Natural killer cell (primary cell): ENCODE measurements around the gene ITPKB. TPM values are rescaled to one million over a fixed set of nuclear protein-coding genes. Genes with fewer than 3 reads are reported as not detected.

Source experiments
- ATAC-seq, 3 donors: fragments of 150-1000 bp in 2 of 3; fragments of 200-7000 bp in 1 of 3; cut with Tn5 transposase; 1 replicate in 1 of 3; 2 replicates in 2 of 3; pipeline ENCODE4 v1.10.0; 2021; ENCODE audit warnings: mild to moderate bottlenecking in 2 of 3, moderate library complexity in 2 of 3
- DNase-seq, 2 donors: peaks; one replicate each; pipeline versions ENCODE4 v3.0.0 to v3.0.0-alpha.2; 2013 to 2021; ENCODE audit warnings: mixed read lengths in 1 of 2
- H3K27ac ChIP-seq: one replicate; pipeline ENCODE4 v1.5.1; 2013; ENCODE audit warnings: mild to moderate bottlenecking, low read length
- H3K27me3 ChIP-seq: one replicate; pipeline ENCODE4 v1.6.1; 2013; ENCODE audit warnings: low read length; ENCODE audit not compliant: control insufficient read depth, insufficient read depth
- H3K36me3 ChIP-seq: one replicate; pipeline ENCODE4 v1.6.1; 2013; ENCODE audit warnings: low read length; ENCODE audit not compliant: control insufficient read depth, insufficient read depth
- H3K4me1 ChIP-seq: one replicate; pipeline ENCODE4 v1.6.1; 2013; ENCODE audit warnings: low read length; ENCODE audit not compliant: control insufficient read depth, insufficient read depth
- H3K4me3 ChIP-seq: one replicate; pipeline ENCODE4 v1.5.1; 2013; ENCODE audit warnings: low read length
- H3K9me3 ChIP-seq: one replicate; pipeline ENCODE4 v1.6.1; 2013; ENCODE audit warnings: low read length; ENCODE audit not compliant: control insufficient read depth, insufficient read depth
- H3K27ac Mint-ChIP-seq, 2 donors: one replicate each; pipeline ENCODE4 v1.8.0; 2022; ENCODE audit warnings: mild to moderate bottlenecking in 2 of 2, mixed read lengths in 2 of 2, moderate library complexity in 1 of 2
- H3K27me3 Mint-ChIP-seq, 2 donors: one replicate each; pipeline ENCODE4 v1.8.0; 2022; ENCODE audit warnings: low read depth in 2 of 2, mixed read lengths in 2 of 2
- H3K36me3 Mint-ChIP-seq: one replicate; pipeline ENCODE4 v1.8.0; 2022; ENCODE audit warnings: mixed read lengths
- H3K4me1 Mint-ChIP-seq, 2 donors: one replicate each; pipeline ENCODE4 v1.8.0; 2022; ENCODE audit warnings: mixed read lengths in 2 of 2
- H3K4me3 Mint-ChIP-seq: one replicate; pipeline ENCODE4 v1.8.0; 2022; ENCODE audit warnings: mild to moderate bottlenecking, moderate library complexity, mixed read lengths
- H3K9me3 Mint-ChIP-seq, 2 donors: one replicate each; pipeline ENCODE4 v1.8.0; 2022; ENCODE audit warnings: mixed read lengths in 2 of 2
- WGBS: methylation state at CpG from one replicate; pipeline ENCODE4 v1.1.7; 2013; ENCODE audit warnings: missing lambda C conversion rate; ENCODE audit not compliant: insufficient coverage; 5-methylcytosine and 5-hydroxymethylcytosine counted together
- intact Hi-C: fragments of 100-400 bp; cut with micrococcal nuclease; formaldehyde crosslinking; loops from one replicate; pipeline ENCODE4 v1.14.2; 2022
- total RNA-seq, 4 donors: library from RNA; stranded (reverse); fragments of 120-200 nt in 1 of 4; gene quantifications; one replicate each; pipeline versions ENCODE4 v1.2.3 to v1.2.4, GENCODE V29; 2013 to 2022
- TF ChIP-seq, protein P1 (sequence below): fragments of 200-600 bp; IDR thresholded peaks from one replicate; pipeline ENCODE4 v1.8.0; 2022; ENCODE audit warnings: antibody characterized with exemption

The ITPKB gene
- total RNA-seq, 3 donors from 2014 or later (not counting 1 experiment from before 2014, with no cell fraction given) = 92.2 to 133 (median 99.0) TPM

- Mint-ChIP-seq H3K27me3 (no peaks in the 10 kb centered on the region), H3K4me3 (no peak overlapping the region), H3K4me1 (peaks cover 20 to 26% of the 10 kb centered on the region in 2 donors), H3K27ac (peak overlapping the region; percentile 71 to 74), H3K36me3 (no peaks in the 10 kb centered on the region), H3K9me3 (no peaks in the 10 kb centered on the region)
- peaks cover 42% of the 10 kb centered on the region for H3K4me1 ChIP-seq
- no peaks in the 10 kb centered on the region for H3K27me3 ChIP-seq
- TF ChIP-seq, protein P1, sequence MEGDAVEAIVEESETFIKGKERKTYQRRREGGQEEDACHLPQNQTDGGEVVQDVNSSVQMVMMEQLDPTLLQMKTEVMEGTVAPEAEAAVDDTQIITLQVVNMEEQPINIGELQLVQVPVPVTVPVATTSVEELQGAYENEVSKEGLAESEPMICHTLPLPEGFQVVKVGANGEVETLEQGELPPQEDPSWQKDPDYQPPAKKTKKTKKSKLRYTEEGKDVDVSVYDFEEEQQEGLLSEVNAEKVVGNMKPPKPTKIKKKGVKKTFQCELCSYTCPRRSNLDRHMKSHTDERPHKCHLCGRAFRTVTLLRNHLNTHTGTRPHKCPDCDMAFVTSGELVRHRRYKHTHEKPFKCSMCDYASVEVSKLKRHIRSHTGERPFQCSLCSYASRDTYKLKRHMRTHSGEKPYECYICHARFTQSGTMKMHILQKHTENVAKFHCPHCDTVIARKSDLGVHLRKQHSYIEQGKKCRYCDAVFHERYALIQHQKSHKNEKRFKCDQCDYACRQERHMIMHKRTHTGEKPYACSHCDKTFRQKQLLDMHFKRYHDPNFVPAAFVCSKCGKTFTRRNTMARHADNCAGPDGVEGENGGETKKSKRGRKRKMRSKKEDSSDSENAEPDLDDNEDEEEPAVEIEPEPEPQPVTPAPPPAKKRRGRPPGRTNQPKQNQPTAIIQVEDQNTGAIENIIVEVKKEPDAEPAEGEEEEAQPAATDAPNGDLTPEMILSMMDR = no peak
- H3K9me3 ChIP-seq = no peaks in the 10 kb centered on the region
- DNase-seq = no peak
- 92% methylated on average over 22 of the region's 22 CpGs for WGBS
- no peak overlapping the region for H3K4me3 ChIP-seq
- H3K27ac ChIP-seq = peak overlapping the region; percentile 47
- intact Hi-C loops = loop anchor here (1.0 kb wide), 2 partner anchors 53 to 194 kb away; no protein-coding TSS in a partner anchor
- peak in 1 of 3 donors; percentile 3 for ATAC-seq
- H3K36me3 ChIP-seq = peaks cover 72% of the 10 kb centered on the region
These were observed 104.4 kb downstream of the ITPKB start for GRCh38 chr1:226634611-226635246.

- Mint-ChIP-seq H3K27me3 (no peaks in the 10 kb centered on the region), H3K27ac (peak overlapping the region; percentile 71 to 74), H3K36me3 (no peaks in the 10 kb centered on the region), H3K4me3 (no peak overlapping the region), H3K4me1 (peaks cover 20 to 26% of the 10 kb centered on the region in 2 donors), H3K9me3 (no peaks in the 10 kb centered on the region)
- peak overlapping the region; percentile 47 for H3K27ac ChIP-seq
- H3K36me3 ChIP-seq = peaks cover 66% of the 10 kb centered on the region
- H3K9me3 ChIP-seq = no peaks in the 10 kb centered on the region
- DNase-seq = peak; percentile 82 to 91
- intact Hi-C loops = loop anchor here (1.0 kb wide), 2 partner anchors 53 to 194 kb away; no protein-coding TSS in a partner anchor
- no peak overlapping the region for H3K4me3 ChIP-seq
- WGBS = 10% methylated on average over 6 of the region's 6 CpGs
- TF ChIP-seq, protein P1 = peak; percentile 94
- peaks cover 42% of the 10 kb centered on the region for H3K4me1 ChIP-seq
- H3K27me3 ChIP-seq = no peaks in the 10 kb centered on the region
- peak; percentile 88 to 98 (median 92) for ATAC-seq
These were observed 104.9 kb downstream of the ITPKB start for GRCh38 chr1:226634166-226634588.

DNA sequence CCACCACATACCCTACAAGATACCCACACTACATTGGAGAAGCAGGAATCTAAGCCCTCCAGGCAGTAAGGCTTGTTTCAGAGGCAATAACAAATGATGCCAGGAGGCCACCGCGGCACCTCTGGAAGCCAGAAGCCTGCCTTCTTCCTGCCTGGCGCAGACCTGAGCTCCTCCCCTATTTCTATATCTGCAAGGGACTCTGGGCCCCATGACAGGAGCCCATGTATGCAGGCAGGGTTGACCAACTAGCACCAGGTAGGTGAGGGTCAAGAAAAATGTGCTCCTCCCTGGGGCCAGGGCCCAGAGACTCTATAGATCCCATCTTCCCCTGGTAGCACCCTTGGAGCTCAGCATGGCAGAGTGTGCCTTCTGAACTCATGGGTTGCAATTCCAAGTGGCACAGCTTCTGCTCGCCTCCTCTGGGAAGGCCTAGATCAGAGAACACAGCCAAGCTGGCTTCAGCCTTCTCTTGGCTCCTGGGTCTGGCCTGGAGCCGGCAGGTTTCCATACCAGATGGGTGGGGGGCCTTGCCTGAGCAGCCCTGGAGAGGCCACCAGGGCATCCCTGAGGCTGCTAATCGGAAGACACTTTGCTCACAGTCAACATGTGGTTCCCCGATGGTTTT is 105.4 kb downstream of the ITPKB start:
- H3K27me3 Mint-ChIP-seq = no peaks in the 10 kb centered on the region
- H3K4me1 ChIP-seq = peaks cover 42% of the 10 kb centered on the region
- peaks cover 61% of the 10 kb centered on the region for H3K36me3 ChIP-seq
- no peaks in the 10 kb centered on the region for H3K36me3 Mint-ChIP-seq
- no peak overlapping the region for H3K4me3 Mint-ChIP-seq
- H3K27ac ChIP-seq = peak overlapping the region; percentile 47
- intact Hi-C loops = loop anchor here (1.0 kb wide), 2 partner anchors 54 to 195 kb away; no protein-coding TSS in a partner anchor
- peaks cover 20 to 26% of the 10 kb centered on the region in 2 donors for H3K4me1 Mint-ChIP-seq
- no peaks in the 10 kb centered on the region for H3K9me3 Mint-ChIP-seq
- DNase-seq (no peak), ATAC-seq (peak; percentile 18 to 34 (median 27))
- TF ChIP-seq, protein P1 = no peak
- H3K4me3 ChIP-seq = no peak overlapping the region
- no peaks in the 10 kb centered on the region for H3K27me3 ChIP-seq
- H3K9me3 ChIP-seq = no peaks in the 10 kb centered on the region
- H3K27ac Mint-ChIP-seq = peak overlapping the region; percentile 71 to 74
- 53% methylated on average over 7 of the region's 7 CpGs for whole genome bisulfite sequencing
